Esophagus muscularis mucosa (tissue), 4 donors: ENCODE results near the gene JARID2. TPM values are rescaled to one million over a fixed set of nuclear protein-coding genes. Genes with fewer than 3 reads are reported as not detected.
A peak's percentile ranks its signal among the peaks of the same experiment; 100 is the strongest.

Experiments
- DNase-seq: peaks from one replicate; pipeline ENCODE4 v3.0.0-alpha.2; 2017; ENCODE audit errors: extremely low spot score
- H3K27ac ChIP-seq, 4 donors: fragments of 200-600 bp; sonication (generic); replicated peaks in 1 of 4; 1 replicate in 3 of 4; 2 replicates in 1 of 4; pipeline ENCODE4 v1.5.1; 2016 to 2019; ENCODE audit warnings: mild to moderate bottlenecking in 1 of 4
- H3K27me3 ChIP-seq, 4 donors: fragments of 200-600 bp; sonication (generic); one replicate each; pipeline versions ENCODE4 v1.5.1 to v1.6.0; 2016 to 2019
- H3K36me3 ChIP-seq, 4 donors: fragments of 200-600 bp; sonication (generic); one replicate each; pipeline ENCODE4 v1.5.1; 2016 to 2019
- H3K4me1 ChIP-seq, 4 donors: fragments of 200-600 bp; sonication (generic); one replicate each; pipeline ENCODE4 v1.5.1; 2016 to 2019
- H3K4me3 ChIP-seq, 4 donors: fragments of 200-600 bp; sonication (generic); 1 replicate in 2 of 4; 2 replicates in 2 of 4; pipeline ENCODE4 v1.5.1; 2016 to 2019; ENCODE audit warnings: mild to moderate bottlenecking in 4 of 4, moderate library complexity in 1 of 4
- H3K9me3 ChIP-seq, 4 donors: fragments of 200-600 bp; sonication (generic); 1 replicate in 3 of 4; 2 replicates in 1 of 4; pipeline ENCODE4 v1.5.1; 2016 to 2019
- CTCF ChIP-seq, 3 experiments: fragments of 200-600 bp in 2 of 3; fragments of 450-650 bp in 1 of 3; sonication (generic) in 2 of 3; IDR thresholded peaks; one replicate each; pipeline ENCODE4 v1.5.1; 2017 to 2019; ENCODE audit warnings: antibody characterized with exemption in 3 of 3, mild to moderate bottlenecking in 2 of 3, moderate library complexity in 1 of 3
- EP300 ChIP-seq: sonication (generic); formaldehyde crosslinking; IDR thresholded peaks from one replicate; pipeline ENCODE4 v1.6.1; 2017; ENCODE audit warnings: antibody characterized with exemption
- POLR2A ChIP-seq: fragments of 450-650 bp; IDR thresholded peaks from one replicate; pipeline ENCODE4 v1.6.1; 2017; ENCODE audit warnings: antibody characterized with exemption, moderate library complexity, mild to moderate bottlenecking, low read depth
- POLR2AphosphoS5 ChIP-seq, 2 donors: sonication (generic); formaldehyde crosslinking; IDR thresholded peaks; one replicate each; pipeline ENCODE4 v1.6.1; 2017; ENCODE audit warnings: antibody characterized with exemption in 2 of 2
- WGBS: methylation state at CpG from one replicate; pipeline ENCODE4 v1.1.5; 2018; 5-methylcytosine and 5-hydroxymethylcytosine counted together
- intact Hi-C: fragments of 100-400 bp; cut with DNase I; formaldehyde crosslinking; loops from one replicate; pipeline ENCODE4 v1.15.1; 2023
- total RNA-seq, 4 donors: library from RNA; depleted of rRNA; stranded (reverse); fragments of >200 nt; gene quantifications; one replicate each; pipeline versions ENCODE4 v1.1.0 to v1.2.1, GENCODE V29; 2016

The JARID2 gene
- total RNA-seq, 4 donors from 2014 or later: 5.8 to 10.4 (median 8.1) TPM

- no peak for TF ChIP-seq EP300
- no peak for TF ChIP-seq POLR2AphosphoS5 (IDR thresholded peaks at IDR 0.05)
- no peak for TF ChIP-seq CTCF (IDR thresholded peaks at IDR 0.05)
- no peak for TF ChIP-seq POLR2A
- Histone ChIP-seq H3K27ac (peak overlapping the region; percentile 1 to 50 (median 34)), H3K4me1 (peaks cover 23 to 48% (median 28%) of the 10 kb centered on the region in 4 donors), H3K4me3 (no peak overlapping the region), H3K27me3 (no peaks in the 10 kb centered on the region), H3K9me3 (no peaks in the 10 kb centered on the region), H3K36me3 (peaks cover 14 to 28% (median 23%) of the 10 kb centered on the region in 4 donors)
- DNase-seq: no peak
- 87% methylated on average over 11 of the region's 11 CpGs for WGBS
- intact Hi-C loops: loop anchor here (5.0 kb wide), 4 partner anchors 48 to 1278 kb away; no protein-coding TSS in a partner anchor
These were observed 244.6 kb downstream of the JARID2 start for GRCh38 chr6:15490242-15491100.

- Histone ChIP-seq H3K27me3 (no peaks in the 10 kb centered on the region), H3K27ac (peak overlapping the region; percentile 1 to 50 (median 34)), H3K4me1 (peaks cover 31 to 50% (median 36%) of the 10 kb centered on the region in 4 donors), H3K9me3 (no peaks in the 10 kb centered on the region), H3K36me3 (peaks cover 14 to 35% (median 27%) of the 10 kb centered on the region in 4 donors), H3K4me3 (no peak overlapping the region)
- TF ChIP-seq EP300 (no peak), CTCF (IDR thresholded peaks at IDR 0.05) (peak; percentile 86 to 97 (median 95)), POLR2AphosphoS5 (IDR thresholded peaks at IDR 0.05) (peak in 1 of 2 donors; percentile 66)
- intact Hi-C loops: loop anchor here (5.0 kb wide), 4 partner anchors 49 to 1279 kb away; no protein-coding TSS in a partner anchor
- WGBS: 14% methylated on average over 9 of the region's 9 CpGs
- DNase-seq: peak; percentile 95
These were observed 245.6 kb downstream of the JARID2 start for GRCh38 chr6:15491255-15491985.

- no peaks in the 10 kb centered on the region for H3K9me3 ChIP-seq
- intact Hi-C loops: loop anchor here (5.0 kb wide), 4 partner anchors 50 to 1280 kb away; no protein-coding TSS in a partner anchor
- WGBS: 78% methylated on average over 5 of the region's 5 CpGs
- no peak for DNase-seq
- no peak overlapping the region for H3K27ac ChIP-seq
- H3K4me1 ChIP-seq: peaks cover 31 to 50% (median 37%) of the 10 kb centered on the region in 4 donors
- TF ChIP-seq POLR2A (no peak), CTCF (IDR thresholded peaks at IDR 0.05) (no peak), POLR2AphosphoS5 (IDR thresholded peaks at IDR 0.05) (no peak)
- H3K36me3 ChIP-seq: peaks cover 14 to 39% (median 32%) of the 10 kb centered on the region in 4 donors
- H3K4me3 ChIP-seq: no peak overlapping the region
- H3K27me3 ChIP-seq: no peaks in the 10 kb centered on the region
These were observed 246.1 kb downstream of the JARID2 start for GRCh38 chr6:15491986-15492269.

DNA sequence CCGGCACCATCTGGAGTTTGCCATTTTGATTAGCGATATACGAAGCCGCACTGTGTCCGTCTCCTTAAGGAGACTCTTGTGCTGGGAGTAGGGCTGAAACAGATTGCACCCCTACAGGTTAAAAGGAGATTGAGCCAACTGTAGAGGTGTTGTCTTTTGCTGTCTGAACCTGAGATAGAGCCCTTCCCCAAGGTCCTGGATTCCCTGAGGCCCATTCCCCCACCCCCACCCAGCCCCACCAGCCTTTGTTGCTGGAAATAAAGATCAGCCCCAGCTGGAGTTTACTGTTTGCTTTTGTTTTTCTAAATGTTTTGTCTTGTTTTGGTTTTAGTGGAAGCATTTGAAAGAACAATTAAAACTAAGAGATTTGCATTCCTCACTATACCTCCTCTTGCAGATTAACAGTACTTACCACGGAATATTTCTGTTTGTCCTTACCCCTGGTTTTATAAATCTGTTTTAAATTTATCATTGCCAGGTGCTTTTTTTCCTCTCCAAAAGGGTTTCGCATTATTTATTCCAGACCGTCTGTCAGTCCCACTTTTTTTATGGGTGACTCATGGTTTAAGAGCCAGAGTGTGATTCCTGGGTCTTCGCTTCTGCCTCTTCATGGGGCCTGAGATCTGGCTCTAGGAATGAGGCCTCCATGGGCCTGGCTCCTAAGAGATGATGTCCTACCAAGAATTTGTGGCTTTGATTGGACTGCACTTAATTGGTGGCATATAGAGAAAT is 247.7 kb downstream of the JARID2 start:
- intact Hi-C loops: loop anchor here (5.0 kb wide), 4 partner anchors 51 to 1281 kb away; no protein-coding TSS in a partner anchor
- Histone ChIP-seq H3K9me3 (no peaks in the 10 kb centered on the region), H3K4me3 (no peak overlapping the region), H3K27ac (no peak overlapping the region), H3K36me3 (peaks cover 4 to 31% (median 20%) of the 10 kb centered on the region in 4 donors), H3K27me3 (no peaks in the 10 kb centered on the region), H3K4me1 (peaks cover 31 to 50% (median 37%) of the 10 kb centered on the region in 4 donors)
- DNase-seq: no peak
- TF ChIP-seq POLR2A: no peak
- no peak for TF ChIP-seq POLR2AphosphoS5 (IDR thresholded peaks at IDR 0.05)
- TF ChIP-seq EP300: no peak
- no peak for TF ChIP-seq CTCF (IDR thresholded peaks at IDR 0.05)
- WGBS: 79% methylated on average over 9 of the region's 9 CpGs
